Activated T-cell treated with anti-CD3 and anti-CD28 coated beads, Interleukin-2, amount 50 U/mL, for 4 hours (primary cell): Measurements from ENCODE around the gene TTC6. TPM values are rescaled to one million over a fixed set of nuclear protein-coding genes. Genes with fewer than 3 reads are reported as not detected.

Experiments
- ATAC-seq, 2 donors: fragments of 200-7000 bp; cut with Tn5 transposase; one replicate each; pipeline ENCODE4 v1.10.0; 2021
- DNase-seq: peaks from one replicate; pipeline ENCODE4 v3.0.0-alpha.2; 2020
- H3K27me3 Mint-ChIP-seq: one replicate; pipeline ENCODE4 v1.8.0; 2021; ENCODE audit warnings: low read depth, mixed read lengths
- H3K36me3 Mint-ChIP-seq: one replicate; pipeline ENCODE4 v1.8.0; 2022; ENCODE audit warnings: mixed read lengths; ENCODE audit not compliant: insufficient read depth
- H3K4me1 Mint-ChIP-seq: one replicate; pipeline ENCODE4 v1.8.0; 2021; ENCODE audit warnings: low read depth, mixed read lengths
- H3K4me3 Mint-ChIP-seq: one replicate; pipeline ENCODE4 v1.8.0; 2021; ENCODE audit warnings: mild to moderate bottlenecking, moderate library complexity, mixed read lengths
- H3K9me3 Mint-ChIP-seq: one replicate; pipeline ENCODE4 v1.8.0; 2021; ENCODE audit warnings: mixed read lengths
- total RNA-seq, 3 donors: library from RNA; stranded (reverse); gene quantifications; one replicate each; pipeline ENCODE4 v1.2.1, GENCODE V29; 2021

TTC6 gene
- total RNA-seq, 3 donors from 2014 or later, result not detected

GRCh38 chr14:37618498-37619028 lies 23.1 kb downstream of the TTC6 start:
- no peak overlapping the region for H3K4me3 Mint-ChIP-seq
- ATAC-seq (no peak), DNase-seq (no peak)
- H3K36me3 Mint-ChIP-seq, result peaks cover 2% of the 10 kb centered on the region
- peaks cover 25% of the 10 kb centered on the region for H3K9me3 Mint-ChIP-seq
- no peaks in the 10 kb centered on the region for H3K4me1 Mint-ChIP-seq
- H3K27me3 Mint-ChIP-seq, result peaks cover 20% of the 10 kb centered on the region

DNA sequence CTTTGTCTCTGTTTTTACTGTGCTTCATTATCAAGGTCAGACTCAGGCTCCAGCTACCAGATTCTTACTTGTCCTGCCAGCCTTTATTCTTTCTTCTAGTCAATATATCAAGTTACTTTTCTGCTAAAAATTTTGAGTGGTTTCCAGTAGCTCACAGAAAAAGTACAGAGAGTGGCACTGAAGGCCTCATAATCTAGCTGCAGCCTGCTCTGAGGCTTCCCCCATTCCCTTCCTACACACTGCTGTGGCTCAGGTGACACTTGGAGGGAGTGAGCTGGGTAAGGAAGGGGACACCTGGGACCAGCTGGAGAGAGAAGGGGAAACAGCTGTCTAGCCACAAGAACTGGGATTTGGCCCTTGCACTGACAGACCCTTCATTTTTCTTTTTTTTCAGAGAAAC lies 25.4 kb downstream of the TTC6 start:
- H3K4me1 Mint-ChIP-seq, result no peaks in the 10 kb centered on the region
- ATAC-seq, result no peak
- peaks cover 9% of the 10 kb centered on the region for H3K9me3 Mint-ChIP-seq
- no peaks in the 10 kb centered on the region for H3K36me3 Mint-ChIP-seq
- no peak for DNase-seq
- peaks cover 21% of the 10 kb centered on the region for H3K27me3 Mint-ChIP-seq
- no peak overlapping the region for H3K4me3 Mint-ChIP-seq

DNA sequence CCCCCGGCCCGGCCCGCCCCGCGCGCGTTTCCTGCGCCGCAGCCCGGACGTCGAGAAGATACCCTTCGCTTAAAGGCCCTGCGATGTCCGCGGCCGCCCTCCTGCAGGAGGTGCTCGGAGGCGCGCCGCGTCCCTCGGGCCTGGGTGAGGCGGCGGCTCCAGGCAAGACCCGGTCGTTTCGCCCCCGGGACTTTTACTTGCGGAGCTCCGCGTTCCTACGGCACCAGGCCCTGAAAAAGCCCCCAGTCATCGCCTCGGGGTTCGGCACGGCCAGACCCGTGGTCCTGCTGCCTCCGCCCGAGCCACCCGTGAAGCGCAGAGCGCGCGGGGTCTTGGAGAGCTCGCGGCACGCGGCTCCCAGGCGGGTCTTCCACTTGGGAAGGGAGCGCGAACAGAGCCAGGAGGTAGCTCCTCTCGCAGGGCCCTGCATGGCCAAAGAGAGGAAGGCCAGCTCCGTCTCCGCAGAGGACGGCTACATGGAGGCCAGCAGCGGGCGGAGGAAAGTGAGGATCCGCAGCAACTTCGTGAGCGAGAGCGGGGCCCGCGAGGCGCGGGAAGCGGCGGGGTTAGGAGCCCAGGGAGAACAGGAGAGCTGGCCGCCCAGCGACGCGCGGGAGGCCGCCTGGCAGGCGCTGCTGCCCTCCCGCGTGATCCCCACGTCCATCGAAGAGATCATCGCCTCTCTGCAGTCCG lies 26.9 kb downstream of the TTC6 start:
- no peaks in the 10 kb centered on the region for H3K36me3 Mint-ChIP-seq
- peaks cover 21% of the 10 kb centered on the region for H3K27me3 Mint-ChIP-seq
- H3K4me1 Mint-ChIP-seq, result no peaks in the 10 kb centered on the region
- peaks cover 4% of the 10 kb centered on the region for H3K9me3 Mint-ChIP-seq
- no peak for ATAC-seq
- H3K4me3 Mint-ChIP-seq, result no peak overlapping the region
- no peak for DNase-seq

- no peak for ATAC-seq
- Mint-ChIP-seq H3K4me3 (no peak overlapping the region), H3K4me1 (no peaks in the 10 kb centered on the region)
Observed at GRCh38 chr14:37623426-37623951, 28.1 kb downstream of the TTC6 start.

GRCh38 chr14:37623971-37624370 lies 28.5 kb downstream of the TTC6 start:
- Mint-ChIP-seq H3K9me3 (peaks cover 6% of the 10 kb centered on the region), H3K4me3 (no peak overlapping the region), H3K4me1 (no peaks in the 10 kb centered on the region), H3K27me3 (peaks cover 21% of the 10 kb centered on the region), H3K36me3 (no peaks in the 10 kb centered on the region)
- DNase-seq (no peak), ATAC-seq (no peak)

More at GRCh38 chr14:37623426-37623951, 28.1 kb downstream of the TTC6 start:
- peaks cover 8% of the 10 kb centered on the region for H3K9me3 Mint-ChIP-seq
- H3K36me3 Mint-ChIP-seq, result no peaks in the 10 kb centered on the region
- no peak for DNase-seq
- H3K27me3 Mint-ChIP-seq, result peaks cover 21% of the 10 kb centered on the region

DNA sequence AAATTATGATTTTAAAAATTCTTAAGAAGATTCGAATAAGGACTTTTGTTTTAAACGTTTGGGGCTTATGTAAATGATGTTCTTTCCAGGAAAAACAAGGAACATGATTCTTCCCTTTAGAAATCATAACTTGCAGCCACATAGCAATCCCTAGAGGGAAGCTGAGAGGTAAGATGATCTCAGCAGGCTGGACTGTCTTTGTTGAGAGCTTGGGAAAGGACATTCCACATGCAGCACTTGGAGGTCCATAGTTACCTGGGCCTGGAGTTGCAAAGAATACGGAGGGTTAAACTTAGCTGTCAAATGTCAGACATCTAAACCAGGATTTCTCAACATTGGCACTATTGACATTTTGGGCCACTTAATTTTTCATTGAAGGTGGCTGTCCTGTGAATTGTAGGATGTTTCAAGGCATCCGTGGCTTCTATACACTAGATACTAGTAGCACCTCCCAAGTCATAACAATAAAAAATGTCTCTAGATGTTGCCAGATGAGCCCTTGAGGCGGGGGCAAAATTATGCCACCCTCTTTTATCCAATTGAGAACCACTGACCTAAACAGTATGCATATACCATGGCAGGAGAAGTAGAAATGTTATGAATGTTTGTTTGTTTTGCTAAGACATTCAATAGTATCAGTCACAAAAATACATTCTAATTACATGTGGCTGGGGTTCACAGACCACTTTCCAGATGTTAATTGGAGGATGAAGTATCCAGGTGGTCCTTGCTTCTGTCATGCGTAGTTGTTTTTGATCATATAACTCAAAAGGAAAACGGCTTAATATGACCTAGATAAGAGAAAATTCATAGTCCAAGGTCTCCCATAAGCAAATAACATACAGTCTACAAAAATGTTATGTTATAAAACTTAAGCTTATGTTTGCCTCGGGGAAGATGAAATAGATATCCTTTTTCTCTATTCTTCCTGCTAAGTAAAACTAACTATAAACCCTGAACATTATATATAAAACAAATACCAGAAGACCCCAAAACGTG lies 30.5 kb downstream of the TTC6 start:
- Mint-ChIP-seq H3K36me3 (no peaks in the 10 kb centered on the region), H3K4me3 (no peak overlapping the region), H3K4me1 (no peaks in the 10 kb centered on the region), H3K9me3 (peaks cover 13% of the 10 kb centered on the region), H3K27me3 (peaks cover 21% of the 10 kb centered on the region)
- DNase-seq, result no peak
- no peak for ATAC-seq

- Mint-ChIP-seq H3K9me3 (peaks cover 24% of the 10 kb centered on the region), H3K4me1 (no peaks in the 10 kb centered on the region), H3K36me3 (no peaks in the 10 kb centered on the region), H3K27me3 (peaks cover 3% of the 10 kb centered on the region), H3K4me3 (no peak overlapping the region)
- DNase-seq (no peak), ATAC-seq (no peak)
Observed at GRCh38 chr14:37637341-37637740, 41.9 kb downstream of the TTC6 start.

DNA sequence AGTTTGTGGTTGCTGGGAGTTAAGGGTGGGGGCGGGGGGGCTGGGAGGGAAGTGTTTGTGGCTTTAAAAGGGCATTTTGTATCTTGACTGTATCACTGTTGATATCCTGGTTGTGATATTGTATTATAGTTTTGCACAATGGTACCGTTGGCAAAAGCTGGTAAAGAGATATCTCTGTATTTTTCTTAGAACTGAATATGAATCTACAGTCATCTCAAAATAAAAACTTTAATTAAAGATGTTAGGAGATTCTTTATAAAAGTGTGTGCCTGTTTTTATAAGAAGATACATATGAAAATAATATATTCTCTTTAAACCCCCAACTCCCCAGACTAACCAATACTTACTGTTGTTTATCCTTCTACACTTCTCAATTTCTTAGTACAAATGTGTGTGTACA lies 43.2 kb downstream of the TTC6 start:
- Mint-ChIP-seq H3K36me3 (no peaks in the 10 kb centered on the region), H3K4me1 (no peaks in the 10 kb centered on the region), H3K27me3 (peaks cover 3% of the 10 kb centered on the region), H3K9me3 (peaks cover 24% of the 10 kb centered on the region), H3K4me3 (no peak overlapping the region)
- DNase-seq (no peak), ATAC-seq (no peak)

- DNase-seq (no peak), ATAC-seq (no peak)
- peaks cover 9% of the 10 kb centered on the region for H3K9me3 Mint-ChIP-seq
- no peaks in the 10 kb centered on the region for H3K36me3 Mint-ChIP-seq
- no peaks in the 10 kb centered on the region for H3K4me1 Mint-ChIP-seq
- peaks cover 3% of the 10 kb centered on the region for H3K27me3 Mint-ChIP-seq
- H3K4me3 Mint-ChIP-seq, result no peak overlapping the region
Observed at GRCh38 chr14:37641117-37641516, 45.7 kb downstream of the TTC6 start.

- DNase-seq, result no peak
- Mint-ChIP-seq H3K9me3 (peaks cover 9% of the 10 kb centered on the region), H3K4me3 (no peak overlapping the region), H3K36me3 (no peaks in the 10 kb centered on the region), H3K27me3 (peaks cover 3% of the 10 kb centered on the region), H3K4me1 (no peaks in the 10 kb centered on the region)
- no peak for ATAC-seq
Observed at GRCh38 chr14:37642125-37642524, 46.7 kb downstream of the TTC6 start.

GRCh38 chr14:37643701-37644100 lies 48.3 kb downstream of the TTC6 start:
- H3K4me3 Mint-ChIP-seq, result no peak overlapping the region
- peaks cover 9% of the 10 kb centered on the region for H3K9me3 Mint-ChIP-seq
- no peaks in the 10 kb centered on the region for H3K36me3 Mint-ChIP-seq
- no peak for ATAC-seq
- DNase-seq, result no peak
- peaks cover 3% of the 10 kb centered on the region for H3K27me3 Mint-ChIP-seq
- H3K4me1 Mint-ChIP-seq, result no peaks in the 10 kb centered on the region

Other genes with a start within 250 kb of the TTC6 start
- gene FOXA1, start 380 bp upstream of the TTC6 start, total RNA-seq, result under 1 TPM; 0.34 to 0.68 (median 0.35) TPM